NCI-H82 (cell line): ENCODE measurements around the gene ANK3.
"Not testable (repeated sequence)": the region's sequence is repeated elsewhere in the genome, so short reads cannot be mapped to it uniquely, and the experiment has no call there.

ENCODE experiments used
- DNase-seq: peaks from one replicate; lab custom pipeline; 2025; lab: John Stamatoyannopoulos, UW

The ANK3 gene

GRCh38 chr10:60305380-60305892, 84.2 kb downstream of the ANK3 start:
- DNase-seq: no peak

GRCh38 chr10:60304829-60305379, 84.8 kb downstream of the ANK3 start:
- no peak for DNase-seq

- no peak for DNase-seq
These were observed 85.9 kb downstream of the ANK3 start for GRCh38 chr10:60303778-60304177.

- peak; percentile 3 for DNase-seq
These were observed 89.5 kb downstream of the ANK3 start for GRCh38 chr10:60299961-60300883.

GRCh38 chr10:60299390-60299778, 90.3 kb downstream of the ANK3 start:
- DNase-seq: no peak

GRCh38 chr10:60298408-60299389, 91.0 kb downstream of the ANK3 start:
- no peak for DNase-seq

- no peak for DNase-seq
These were observed 93.6 kb downstream of the ANK3 start for GRCh38 chr10:60296073-60296472.

GRCh38 chr10:60295028-60295937, 94.4 kb downstream of the ANK3 start:
- DNase-seq: no peak

- DNase-seq: no peak
These were observed 96.0 kb downstream of the ANK3 start for GRCh38 chr10:60293581-60294175.

GRCh38 chr10:60292998-60293397, 96.7 kb downstream of the ANK3 start:
- DNase-seq: peak; percentile 19

GRCh38 chr10:60292536-60292935, 97.1 kb downstream of the ANK3 start:
- not testable (repeated sequence) for DNase-seq

GRCh38 chr10:60291344-60291930, 98.2 kb downstream of the ANK3 start:
- no peak for DNase-seq

GRCh38 chr10:60290558-60290957, 99.1 kb downstream of the ANK3 start:
- DNase-seq: peak; percentile 68

GRCh38 chr10:60289800-60290199, 99.9 kb downstream of the ANK3 start:
- DNase-seq: no peak

- no peak for DNase-seq
These were observed 101.4 kb downstream of the ANK3 start for GRCh38 chr10:60288256-60288655.

GRCh38 chr10:60286559-60286958, 103.1 kb downstream of the ANK3 start:
- DNase-seq: peak; percentile 43

- DNase-seq: no peak
These were observed 106.3 kb downstream of the ANK3 start for GRCh38 chr10:60283397-60283796.

- DNase-seq: no peak
These were observed 106.8 kb downstream of the ANK3 start for GRCh38 chr10:60282771-60283353.

- no peak for DNase-seq
These were observed 107.8 kb downstream of the ANK3 start for GRCh38 chr10:60281792-60282353.
